ENCODE results near the gene SELP.

- TF ChIP-seq EZH2 (IDR thresholded peaks at IDR 0.05; ENCODE audit: insufficient read depth, low read length) = no peak
- TF ChIP-seq, protein P1, sequence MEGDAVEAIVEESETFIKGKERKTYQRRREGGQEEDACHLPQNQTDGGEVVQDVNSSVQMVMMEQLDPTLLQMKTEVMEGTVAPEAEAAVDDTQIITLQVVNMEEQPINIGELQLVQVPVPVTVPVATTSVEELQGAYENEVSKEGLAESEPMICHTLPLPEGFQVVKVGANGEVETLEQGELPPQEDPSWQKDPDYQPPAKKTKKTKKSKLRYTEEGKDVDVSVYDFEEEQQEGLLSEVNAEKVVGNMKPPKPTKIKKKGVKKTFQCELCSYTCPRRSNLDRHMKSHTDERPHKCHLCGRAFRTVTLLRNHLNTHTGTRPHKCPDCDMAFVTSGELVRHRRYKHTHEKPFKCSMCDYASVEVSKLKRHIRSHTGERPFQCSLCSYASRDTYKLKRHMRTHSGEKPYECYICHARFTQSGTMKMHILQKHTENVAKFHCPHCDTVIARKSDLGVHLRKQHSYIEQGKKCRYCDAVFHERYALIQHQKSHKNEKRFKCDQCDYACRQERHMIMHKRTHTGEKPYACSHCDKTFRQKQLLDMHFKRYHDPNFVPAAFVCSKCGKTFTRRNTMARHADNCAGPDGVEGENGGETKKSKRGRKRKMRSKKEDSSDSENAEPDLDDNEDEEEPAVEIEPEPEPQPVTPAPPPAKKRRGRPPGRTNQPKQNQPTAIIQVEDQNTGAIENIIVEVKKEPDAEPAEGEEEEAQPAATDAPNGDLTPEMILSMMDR (IDR thresholded peaks at IDR 0.05; ENCODE audit: insufficient read depth, low read depth, low read length) = no peak
These were observed 21.1 kb upstream of the SELP start for GRCh38 chr1:169651035-169651434.

All from astrocyte (in vitro differentiated cells and primary cell).